Activated CD4-positive, alpha-beta T cell treated with anti-CD3 and anti-CD28 coated beads, Interleukin-2, amount 50 U/mL, for 48 hours (primary cell): Measurements from ENCODE around the gene SLC12A8.

Source experiments
- DNase-seq, 2 experiments: peaks; one replicate each; pipeline ENCODE4 v3.0.0-alpha.2; 2020

Gene SLC12A8

GRCh38 chr3:125069968-125070745 lies 142.4 kb downstream of the SLC12A8 start:
- no peak for DNase-seq

- DNase-seq: no peak
Observed at GRCh38 chr3:125069452-125069851, 143.1 kb downstream of the SLC12A8 start.

GRCh38 chr3:125068265-125068664 lies 144.3 kb downstream of the SLC12A8 start:
- no peak for DNase-seq

- no peak for DNase-seq
Observed at GRCh38 chr3:125067225-125067624, 145.3 kb downstream of the SLC12A8 start.

- DNase-seq: no peak
Observed at GRCh38 chr3:125062904-125063618, 149.5 kb downstream of the SLC12A8 start.

GRCh38 chr3:125061646-125062045 lies 150.9 kb downstream of the SLC12A8 start:
- no peak for DNase-seq

- DNase-seq: no peak
Observed at GRCh38 chr3:125061170-125061569, 151.4 kb downstream of the SLC12A8 start.

- DNase-seq: no peak
Observed at GRCh38 chr3:125059488-125060245, 152.9 kb downstream of the SLC12A8 start.

GRCh38 chr3:125058959-125059358 lies 153.6 kb downstream of the SLC12A8 start:
- no peak for DNase-seq

- no peak for DNase-seq
Observed at GRCh38 chr3:125058529-125058928, 154.0 kb downstream of the SLC12A8 start.

GRCh38 chr3:125057186-125057850 lies 155.2 kb downstream of the SLC12A8 start:
- no peak for DNase-seq

GRCh38 chr3:125055913-125056745 lies 156.4 kb downstream of the SLC12A8 start, which contains the start of gene HEG1:
HEG1 (minus strand) TSS chr3:125055997; CDS start chr3:125055890, 107 bp downstream.
- DNase-seq: peak; percentile 75 to 80

GRCh38 chr3:125055331-125055912 lies 157.1 kb downstream of the SLC12A8 start:
- DNase-seq: peak; percentile 27

GRCh38 chr3:125054449-125055329 lies 157.9 kb downstream of the SLC12A8 start:
- peak; percentile 12 to 15 for DNase-seq

GRCh38 chr3:125054062-125054448 lies 158.5 kb downstream of the SLC12A8 start:
- DNase-seq: no peak

- DNase-seq: no peak
Observed at GRCh38 chr3:125053304-125053699, 159.2 kb downstream of the SLC12A8 start.

- DNase-seq: no peak
Observed at GRCh38 chr3:125052624-125053303, 159.8 kb downstream of the SLC12A8 start.

- DNase-seq: peak; percentile 57 to 66
Observed at GRCh38 chr3:125051715-125052581, 160.6 kb downstream of the SLC12A8 start.

- DNase-seq: no peak
Observed at GRCh38 chr3:125051205-125051604, 161.3 kb downstream of the SLC12A8 start.
